ENCODE results near the gene GMNN.
"Not testable (repeated sequence)": the region's sequence is repeated elsewhere in the genome, so short reads cannot be mapped to it uniquely, and the experiment has no call there.

Gene GMNN

GRCh38 chr6:24763578-24763977 lies 11.2 kb upstream of the GMNN start:
- DNase-seq, result no peak

- not testable (repeated sequence) for DNase-seq
These were observed 9.6 kb upstream of the GMNN start for GRCh38 chr6:24764833-24765828.

GRCh38 chr6:24765968-24766367 lies 8.8 kb upstream of the GMNN start:
- not testable (repeated sequence) for DNase-seq

- DNase-seq, result peak in 1 of 5 donors; percentile 44
These were observed 7.9 kb upstream of the GMNN start for GRCh38 chr6:24766680-24767462.

- DNase-seq, result no peak
These were observed 6.4 kb upstream of the GMNN start for GRCh38 chr6:24768361-24768760.

GRCh38 chr6:24775520-24776058 lies 852 bp downstream of the GMNN start:
- DNase-seq, result peak in 2 of 5 donors; percentile 14 to 38

GRCh38 chr6:24777227-24777626 lies 2.5 kb downstream of the GMNN start:
- DNase-seq, result no peak

- DNase-seq, result no peak
These were observed 3.4 kb downstream of the GMNN start for GRCh38 chr6:24778121-24778520.

- no peak for DNase-seq
These were observed 4.1 kb downstream of the GMNN start for GRCh38 chr6:24778878-24779277.

- no peak for DNase-seq
These were observed 4.8 kb downstream of the GMNN start for GRCh38 chr6:24779416-24780016.

- no peak for DNase-seq
These were observed 5.5 kb downstream of the GMNN start for GRCh38 chr6:24780206-24780605.

GRCh38 chr6:24788031-24788665 lies 13.4 kb downstream of the GMNN start:
- no peak for DNase-seq

GRCh38 chr6:24795106-24795505 lies 20.4 kb downstream of the GMNN start:
- no peak for DNase-seq

- DNase-seq, result no peak
These were observed 22.0 kb downstream of the GMNN start for GRCh38 chr6:24796616-24797290.

GRCh38 chr6:24797596-24798216 lies 23.0 kb downstream of the GMNN start:
- DNase-seq, result no peak

GRCh38 chr6:24798740-24799540 lies 24.2 kb downstream of the GMNN start, which contains the start of gene ARMH2:
TSS of gene ARMH2 (minus strand) at chr6:24798917. CDS start at chr6:24798857, 60 bp downstream.
- DNase-seq, result no peak

- no peak for DNase-seq
These were observed 24.8 kb downstream of the GMNN start for GRCh38 chr6:24799541-24799915.

- no peak for DNase-seq
These were observed 27.7 kb downstream of the GMNN start for GRCh38 chr6:24802271-24803059.

- DNase-seq, result no peak
These were observed 32.8 kb downstream of the GMNN start for GRCh38 chr6:24807584-24807983.

- no peak for DNase-seq
These were observed 35.0 kb downstream of the GMNN start for GRCh38 chr6:24809728-24810127.

Data from T-helper 1 cell (primary cell).